Stomach (tissue), 4 donors: ENCODE data around the gene CNTD1.

Source experiments
- EP300 ChIP-seq: sonication (generic); formaldehyde crosslinking; IDR thresholded peaks from one replicate; pipeline ENCODE4 v1.6.1; 2017; ENCODE audit warnings: antibody characterized with exemption
- POLR2A ChIP-seq, 4 donors: fragments of 450-650 bp; IDR thresholded peaks; one replicate each; pipeline ENCODE4 v1.6.1; 2016; ENCODE audit warnings: antibody characterized with exemption in 4 of 4, control low read depth in 2 of 4, mild to moderate bottlenecking in 1 of 4, moderate library complexity in 1 of 4
- POLR2AphosphoS5 ChIP-seq, 3 donors: sonication (generic); formaldehyde crosslinking; IDR thresholded peaks; one replicate each; pipeline ENCODE4 v1.6.1; 2016; ENCODE audit warnings: antibody characterized with exemption in 3 of 3
- TF ChIP-seq, protein P1 (sequence below), 7 experiments: fragments of 450-650 bp in 4 of 7; fragments of 200-600 bp in 3 of 7; sonication (generic) in 3 of 7; IDR thresholded peaks; one replicate each; pipeline ENCODE4 v1.5.1; 2016 to 2019; ENCODE audit warnings: antibody characterized with exemption in 7 of 7, control low read depth in 2 of 7, mild to moderate bottlenecking in 1 of 7

- TF ChIP-seq, protein P1, sequence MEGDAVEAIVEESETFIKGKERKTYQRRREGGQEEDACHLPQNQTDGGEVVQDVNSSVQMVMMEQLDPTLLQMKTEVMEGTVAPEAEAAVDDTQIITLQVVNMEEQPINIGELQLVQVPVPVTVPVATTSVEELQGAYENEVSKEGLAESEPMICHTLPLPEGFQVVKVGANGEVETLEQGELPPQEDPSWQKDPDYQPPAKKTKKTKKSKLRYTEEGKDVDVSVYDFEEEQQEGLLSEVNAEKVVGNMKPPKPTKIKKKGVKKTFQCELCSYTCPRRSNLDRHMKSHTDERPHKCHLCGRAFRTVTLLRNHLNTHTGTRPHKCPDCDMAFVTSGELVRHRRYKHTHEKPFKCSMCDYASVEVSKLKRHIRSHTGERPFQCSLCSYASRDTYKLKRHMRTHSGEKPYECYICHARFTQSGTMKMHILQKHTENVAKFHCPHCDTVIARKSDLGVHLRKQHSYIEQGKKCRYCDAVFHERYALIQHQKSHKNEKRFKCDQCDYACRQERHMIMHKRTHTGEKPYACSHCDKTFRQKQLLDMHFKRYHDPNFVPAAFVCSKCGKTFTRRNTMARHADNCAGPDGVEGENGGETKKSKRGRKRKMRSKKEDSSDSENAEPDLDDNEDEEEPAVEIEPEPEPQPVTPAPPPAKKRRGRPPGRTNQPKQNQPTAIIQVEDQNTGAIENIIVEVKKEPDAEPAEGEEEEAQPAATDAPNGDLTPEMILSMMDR (IDR thresholded peaks at IDR 0.05): no peak
- TF ChIP-seq EP300 (no peak), POLR2AphosphoS5 (IDR thresholded peaks at IDR 0.05) (no peak), POLR2A (IDR thresholded peaks at IDR 0.05) (no peak)
These were observed 4.6 kb downstream of the CNTD1 start for GRCh38 chr17:42803074-42803883.
